ENCODE results near the gene SRL. TPM values are rescaled to one million over a fixed set of nuclear protein-coding genes. Genes with fewer than 3 reads are reported as not detected.
"Not testable (repeated sequence)": the region's sequence is repeated elsewhere in the genome, so short reads cannot be mapped to it uniquely, and the experiment has no call there.

SRL gene
- total RNA-seq, 1 donor from 2014 or later = 0.40 TPM

DNA sequence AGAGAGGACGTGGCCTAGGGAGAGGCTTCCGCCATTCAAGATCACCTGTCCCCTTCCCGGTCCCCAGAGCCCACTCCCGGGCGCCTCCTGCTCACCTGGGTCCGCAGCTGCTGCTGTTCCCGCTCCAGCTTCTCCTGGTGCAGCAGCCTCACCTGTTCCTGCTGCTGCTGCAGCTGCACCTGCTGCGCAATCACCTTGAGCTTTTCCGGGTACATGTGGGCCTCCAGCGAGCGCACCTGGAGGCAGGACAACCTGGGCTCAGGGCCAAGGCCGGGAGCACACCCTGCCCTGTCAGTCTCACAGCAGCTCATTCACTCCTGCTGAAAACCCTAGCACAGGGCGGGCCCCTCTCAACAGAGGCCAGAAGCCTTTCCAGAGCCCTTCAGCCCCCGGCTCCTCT lies 18.5 kb upstream of the SRL start:
- Mint-ChIP-seq H3K27me3 (ENCODE audit: low read depth) (no peaks in the 10 kb centered on the region), H3K4me3 (no peak overlapping the region), H3K27ac (ENCODE audit: unreplicated experiment) (no peak overlapping the region), H3K36me3 (ENCODE audit: low read depth) (peaks cover 6% of the 10 kb centered on the region), H3K9me3 (no peaks in the 10 kb centered on the region), H3K4me1 (peaks cover 11% of the 10 kb centered on the region)
- TF ChIP-seq, protein P1, sequence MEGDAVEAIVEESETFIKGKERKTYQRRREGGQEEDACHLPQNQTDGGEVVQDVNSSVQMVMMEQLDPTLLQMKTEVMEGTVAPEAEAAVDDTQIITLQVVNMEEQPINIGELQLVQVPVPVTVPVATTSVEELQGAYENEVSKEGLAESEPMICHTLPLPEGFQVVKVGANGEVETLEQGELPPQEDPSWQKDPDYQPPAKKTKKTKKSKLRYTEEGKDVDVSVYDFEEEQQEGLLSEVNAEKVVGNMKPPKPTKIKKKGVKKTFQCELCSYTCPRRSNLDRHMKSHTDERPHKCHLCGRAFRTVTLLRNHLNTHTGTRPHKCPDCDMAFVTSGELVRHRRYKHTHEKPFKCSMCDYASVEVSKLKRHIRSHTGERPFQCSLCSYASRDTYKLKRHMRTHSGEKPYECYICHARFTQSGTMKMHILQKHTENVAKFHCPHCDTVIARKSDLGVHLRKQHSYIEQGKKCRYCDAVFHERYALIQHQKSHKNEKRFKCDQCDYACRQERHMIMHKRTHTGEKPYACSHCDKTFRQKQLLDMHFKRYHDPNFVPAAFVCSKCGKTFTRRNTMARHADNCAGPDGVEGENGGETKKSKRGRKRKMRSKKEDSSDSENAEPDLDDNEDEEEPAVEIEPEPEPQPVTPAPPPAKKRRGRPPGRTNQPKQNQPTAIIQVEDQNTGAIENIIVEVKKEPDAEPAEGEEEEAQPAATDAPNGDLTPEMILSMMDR (conservative IDR thresholded peaks at IDR 0.05) = no peak
- no peak for DNase-seq (ENCODE audit: low read depth, low spot score)

DNA sequence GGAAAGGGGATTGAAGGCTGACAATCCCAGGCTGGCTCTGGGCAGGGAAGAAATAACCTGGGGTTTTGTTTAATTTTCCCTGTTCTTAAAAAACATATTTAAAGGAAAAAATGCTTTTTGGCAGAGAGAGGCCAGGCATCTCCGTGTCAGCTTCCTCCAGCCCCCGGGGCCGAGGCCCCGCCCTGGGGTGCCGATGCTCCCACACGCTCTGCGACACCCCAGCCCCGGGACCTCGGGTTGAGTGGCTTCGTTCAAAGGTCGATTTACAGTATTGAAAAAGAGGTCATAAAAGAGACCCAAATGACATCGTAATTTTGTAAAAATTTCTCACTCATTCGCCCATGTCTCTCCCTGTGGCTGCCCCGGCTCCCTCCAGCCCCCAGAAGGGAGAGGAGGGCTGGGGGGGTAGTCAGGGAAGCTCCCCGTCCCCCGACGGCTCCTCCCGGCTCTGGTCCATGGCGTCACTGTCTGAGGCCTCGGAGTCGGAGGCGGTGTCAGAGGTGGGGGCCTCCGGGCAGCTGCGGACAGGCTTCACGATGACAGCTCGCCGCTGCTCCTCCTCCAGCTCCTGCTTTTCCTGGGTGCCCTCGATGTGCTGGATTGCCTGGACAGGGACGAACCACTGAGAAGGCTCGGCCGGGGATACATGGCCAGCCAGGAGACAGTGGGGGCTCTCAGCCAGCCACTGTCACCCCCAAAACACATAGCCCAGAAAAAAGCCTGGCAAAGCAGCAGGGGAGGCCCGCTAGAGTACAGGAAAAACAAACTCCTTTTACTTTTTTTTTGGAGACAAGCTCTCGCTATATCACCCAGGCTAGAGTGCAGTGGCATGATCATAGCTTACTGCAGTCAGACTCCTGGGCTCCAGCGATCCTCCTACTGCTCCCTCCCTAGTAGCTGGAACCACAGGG lies 16.0 kb upstream of the SRL start:
- peaks cover 3% of the 10 kb centered on the region for H3K9me3 Mint-ChIP-seq

DNA sequence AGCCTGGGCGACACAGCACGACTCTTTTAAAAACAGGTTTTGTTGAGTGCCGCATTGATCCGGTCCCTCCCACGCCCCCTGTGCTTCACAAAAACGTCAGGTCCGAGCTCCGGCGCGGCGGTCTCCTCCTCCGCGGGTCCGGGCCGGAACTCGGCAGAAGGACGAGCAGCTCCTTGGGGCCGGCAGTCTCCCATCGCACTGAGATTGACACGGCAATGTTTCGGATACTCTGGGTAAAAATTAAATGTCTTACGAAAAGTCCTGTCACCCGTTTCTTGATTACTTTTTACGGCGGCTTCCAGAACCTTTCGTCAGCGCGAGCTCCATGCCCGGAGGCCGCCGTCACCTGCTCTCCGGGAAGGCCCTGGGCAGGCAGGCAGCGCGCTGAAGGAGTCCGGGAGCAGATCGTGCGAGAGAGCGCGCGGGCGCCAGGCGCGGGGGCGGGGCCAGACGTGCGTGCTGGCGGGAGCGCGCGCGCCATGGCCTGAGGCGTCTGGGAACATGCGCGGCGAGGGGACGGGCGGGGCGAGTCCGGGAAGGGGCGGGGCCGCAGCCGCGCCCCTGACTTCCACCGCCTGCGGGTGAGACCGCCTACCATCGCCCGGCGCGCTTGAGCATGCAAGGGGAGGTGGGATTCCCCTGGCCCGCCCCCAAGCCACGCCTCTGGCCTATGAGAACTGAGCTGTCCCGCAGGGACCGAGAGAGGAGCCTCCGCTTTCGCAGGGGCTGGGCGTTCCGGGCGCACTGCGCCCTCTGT lies 11.7 kb upstream of the SRL start:
- Mint-ChIP-seq H3K4me1 (peaks cover 5% of the 10 kb centered on the region), H3K36me3 (ENCODE audit: low read depth) (peaks cover 3% of the 10 kb centered on the region), H3K27ac (ENCODE audit: unreplicated experiment) (peak overlapping the region; percentile 97), H3K9me3 (peaks cover 3% of the 10 kb centered on the region), H3K27me3 (ENCODE audit: low read depth) (peaks cover 3% of the 10 kb centered on the region), H3K4me3 (peak overlapping the region; percentile 93)
- TF ChIP-seq, protein P1 (conservative IDR thresholded peaks at IDR 0.05) = peak; percentile 21
- DNase-seq (ENCODE audit: low read depth, low spot score) = peak; percentile 97

More for the DNA sequence above, 16.0 kb upstream of the SRL start:
- DNase-seq (ENCODE audit: low read depth, low spot score) = no peak
- Mint-ChIP-seq H3K4me1 (peaks cover 10% of the 10 kb centered on the region), H3K4me3 (no peak overlapping the region), H3K27me3 (ENCODE audit: low read depth) (peaks cover 3% of the 10 kb centered on the region), H3K27ac (ENCODE audit: unreplicated experiment) (peak overlapping the region; percentile 71), H3K36me3 (ENCODE audit: low read depth) (peaks cover 8% of the 10 kb centered on the region)
- TF ChIP-seq, protein P1 (conservative IDR thresholded peaks at IDR 0.05) = no peak

DNA sequence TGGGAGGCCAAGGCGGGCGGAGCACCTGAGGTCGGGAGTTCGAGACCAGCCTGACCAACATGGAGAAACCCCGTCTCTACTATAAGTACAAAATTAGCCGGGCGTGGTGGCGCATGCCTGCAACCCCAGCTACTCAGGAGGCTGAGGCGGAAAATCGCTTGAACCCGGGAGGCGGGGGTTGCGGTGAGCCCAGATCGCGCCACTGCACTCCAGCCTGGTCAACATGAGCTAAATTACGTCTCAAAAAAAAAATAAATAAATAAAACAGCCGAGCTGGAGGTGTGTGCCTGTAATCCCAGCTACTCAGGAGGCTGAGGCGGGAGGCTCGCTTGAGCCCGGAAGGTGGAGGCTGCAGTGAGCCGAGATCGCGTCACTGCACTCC lies 11.1 kb upstream of the SRL start:
- not testable (repeated sequence) for H3K27me3 Mint-ChIP-seq (ENCODE audit: low read depth); DNase-seq (ENCODE audit: low read depth, low spot score); H3K9me3 Mint-ChIP-seq; H3K36me3 Mint-ChIP-seq (ENCODE audit: low read depth); H3K4me1 Mint-ChIP-seq
- peak overlapping the region; percentile 93 for H3K4me3 Mint-ChIP-seq
- peak overlapping the region; percentile 97 for H3K27ac Mint-ChIP-seq (ENCODE audit: unreplicated experiment)

DNA sequence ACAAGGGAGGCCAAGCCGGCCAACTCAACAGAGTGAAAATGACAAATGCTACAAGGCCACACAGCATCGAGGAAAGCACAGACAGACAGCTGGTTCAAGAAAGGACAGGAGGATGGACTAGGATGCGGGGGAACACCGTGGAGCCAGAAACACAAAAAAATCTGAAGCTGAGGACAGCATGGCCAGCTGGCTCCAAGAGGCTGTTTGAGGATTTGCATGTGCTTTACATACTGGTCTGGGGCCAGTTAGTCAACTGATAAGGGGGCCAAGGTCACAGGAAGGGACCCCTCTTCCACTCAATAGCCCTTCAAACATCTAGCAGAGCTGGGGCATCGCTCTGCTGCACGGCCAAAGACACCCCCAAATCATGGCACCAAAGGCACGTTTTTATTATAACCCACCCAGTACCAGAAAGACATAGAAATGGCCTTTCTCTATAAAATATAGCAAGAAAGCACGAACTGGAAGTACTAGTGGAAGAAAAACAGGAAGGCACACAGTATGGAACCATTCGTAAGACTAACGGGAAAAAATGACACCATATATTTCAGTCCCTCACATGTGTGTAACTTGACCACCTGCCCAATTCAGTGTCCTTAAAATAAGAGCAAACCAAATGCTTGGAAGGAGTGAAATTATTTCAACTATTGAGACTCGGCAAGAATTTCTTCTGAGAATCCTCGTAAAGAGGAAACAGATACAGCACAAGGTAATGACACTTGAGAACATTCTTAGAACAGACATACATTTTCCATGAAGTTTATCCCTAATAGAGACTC lies 7.8 kb upstream of the SRL start:
- DNase-seq (ENCODE audit: low read depth, low spot score) = no peak
- H3K4me3 Mint-ChIP-seq = no peak overlapping the region
- H3K36me3 Mint-ChIP-seq (ENCODE audit: low read depth) = peaks cover 3% of the 10 kb centered on the region
- H3K27ac Mint-ChIP-seq (ENCODE audit: unreplicated experiment) = no peak overlapping the region
- peaks cover 3% of the 10 kb centered on the region for H3K9me3 Mint-ChIP-seq
- peaks cover 3% of the 10 kb centered on the region for H3K27me3 Mint-ChIP-seq (ENCODE audit: low read depth)
- H3K4me1 Mint-ChIP-seq = peaks cover 5% of the 10 kb centered on the region
- TF ChIP-seq, protein P1 (conservative IDR thresholded peaks at IDR 0.05) = no peak
